IMR-90 (cell line): ENCODE results near the gene RHBDF2. TPM values are rescaled to one million over a fixed set of nuclear protein-coding genes. Genes with fewer than 3 reads are reported as not detected.

Source experiments
- ATAC-seq: fragments of 200-7000 bp; cut with Tn5 transposase; 2 replicates; pipeline ENCODE4 v1.9.1; 2020; ENCODE audit warnings: low read depth, mild to moderate bottlenecking, moderate library complexity
- BruUV-seq: library from RNA; stranded (reverse); fragments of 400-500 nt; replicated peaks from 2 replicates; lab custom pipeline; 2021; lab: Mats Ljungman, UMichigan
- CTCF ChIA-PET: fragments of 300-600 bp; formaldehyde crosslinking; extraction: SDS; loops from one replicate; lab custom pipeline; 2021; ENCODE audit warnings: antibody characterized with exemption; lab: Yijun Ruan, JAX
- POLR2A ChIA-PET: fragments of 300-600 bp; sonication (Branson Sonifier 250); formaldehyde crosslinking; loops from one replicate; lab custom pipeline; 2022; ENCODE audit warnings: antibody characterized with exemption; ENCODE audit not compliant: unreplicated experiment; lab: Charles Lee
- DNase-seq: peaks from one replicate; pipeline ENCODE4 v3.0.0; 2013
- H2AFZ ChIP-seq: replicated peaks from 2 replicates; pipeline ENCODE3; 2013; ENCODE audit warnings: low read length, mild to moderate bottlenecking; ENCODE audit not compliant: poor library complexity
- H2AK5ac ChIP-seq: 2 replicates; pipeline ENCODE4 v1.6.1; 2013; ENCODE audit warnings: low read depth, low read length, inconsistent platforms
- H2AK9ac ChIP-seq: replicated peaks from 2 replicates; pipeline ENCODE3; 2013; ENCODE audit warnings: mild to moderate bottlenecking, low read depth, low read length, moderate library complexity; ENCODE audit not compliant: poor library complexity
- H2BK120ac ChIP-seq: 2 replicates; pipeline ENCODE4 v1.6.1; 2013; ENCODE audit warnings: low read depth, low read length, inconsistent platforms
- H2BK15ac ChIP-seq: 3 replicates; pipeline ENCODE4 v1.6.1; 2013; ENCODE audit warnings: low read depth, low read length, inconsistent platforms
- H2BK20ac ChIP-seq: 2 replicates; pipeline ENCODE4 v1.6.1; 2013; ENCODE audit warnings: low read depth, mild to moderate bottlenecking, inconsistent platforms, low read length, moderate library complexity
- H2BK5ac ChIP-seq: 2 replicates; pipeline ENCODE4 v1.6.1; 2013; ENCODE audit warnings: mild to moderate bottlenecking, low read depth, low read length, inconsistent platforms; ENCODE audit not compliant: poor library complexity, severe bottlenecking
- H3K14ac ChIP-seq: replicated peaks from 2 replicates; pipeline ENCODE4 v1.6.1; 2013; ENCODE audit warnings: low read depth, low read length, inconsistent platforms
- H3K18ac ChIP-seq: 2 replicates; pipeline ENCODE4 v1.6.1; 2013; ENCODE audit warnings: low read depth, low read length, control low read depth
- H3K23ac ChIP-seq: 2 replicates; pipeline ENCODE4 v1.6.1; 2013; ENCODE audit warnings: low read depth, low read length, inconsistent platforms
- H3K27ac ChIP-seq: 2 replicates; pipeline ENCODE4 v1.5.1; 2013; ENCODE audit warnings: mild to moderate bottlenecking, control low read depth, low read length; ENCODE audit not compliant: insufficient read depth
- H3K27me3 ChIP-seq: 2 replicates; pipeline ENCODE4 v1.6.1; 2013; ENCODE audit warnings: low read length; ENCODE audit not compliant: control insufficient read depth, insufficient read depth
- H3K36me3 ChIP-seq: 2 replicates; pipeline ENCODE4 v1.6.1; 2013; ENCODE audit warnings: low read length, mixed read lengths; ENCODE audit not compliant: control insufficient read depth, insufficient read depth
- H3K4ac ChIP-seq: 2 replicates; pipeline ENCODE4 v1.6.1; 2013; ENCODE audit warnings: low read depth, low read length, inconsistent platforms
- H3K4me1 ChIP-seq: 2 replicates; pipeline ENCODE4 v1.6.1; 2013; ENCODE audit warnings: low read length, mixed read lengths; ENCODE audit not compliant: control insufficient read depth, insufficient read depth
- H3K4me2 ChIP-seq: 2 replicates; pipeline ENCODE4 v1.6.1; 2013; ENCODE audit warnings: low read depth, mild to moderate bottlenecking, control low read depth, low read length, moderate library complexity
- H3K4me3 ChIP-seq: 2 replicates; pipeline ENCODE4 v1.5.1; 2013; ENCODE audit warnings: low read depth, mild to moderate bottlenecking, control low read depth, low read length, moderate library complexity; ENCODE audit not compliant: insufficient read depth
- H3K56ac ChIP-seq: 2 replicates; pipeline ENCODE4 v1.6.1; 2013; ENCODE audit warnings: low read length, inconsistent platforms; ENCODE audit not compliant: insufficient read depth; ENCODE audit errors: extremely low read depth
- H3K79me1 ChIP-seq, 2 experiments: 2 replicates each; pipeline ENCODE4 v1.6.1; 2013; ENCODE audit warnings: low read length in 2 of 2, inconsistent platforms in 1 of 2, low read depth in 1 of 2
- H3K9ac ChIP-seq: 2 replicates; pipeline ENCODE4 v1.6.1; 2013; ENCODE audit warnings: low read depth, low read length, control low read depth
- H3K9me1 ChIP-seq: 2 replicates; pipeline ENCODE4 v1.6.1; 2013; ENCODE audit warnings: low read length, inconsistent platforms; ENCODE audit not compliant: insufficient read depth
- H3K9me3 ChIP-seq: 2 replicates; pipeline ENCODE4 v1.6.1; 2013; ENCODE audit warnings: low read length; ENCODE audit not compliant: control insufficient read depth, insufficient read depth
- H4K20me1 ChIP-seq: 2 replicates; pipeline ENCODE4 v1.6.1; 2013; ENCODE audit warnings: low read length, inconsistent platforms; ENCODE audit not compliant: insufficient read depth
- H4K5ac ChIP-seq: 2 replicates; pipeline ENCODE4 v1.6.1; 2013; ENCODE audit warnings: mild to moderate bottlenecking, low read depth, low read length, control low read depth
- H4K8ac ChIP-seq, 2 experiments: 2 replicates each; pipeline ENCODE4 v1.6.1; 2013; ENCODE audit warnings: low read depth in 2 of 2, low read length in 2 of 2, control low read depth in 1 of 2, inconsistent platforms in 1 of 2
- H4K91ac ChIP-seq: 2 replicates; pipeline ENCODE4 v1.6.1; 2013; ENCODE audit warnings: low read depth, low read length, inconsistent platforms; ENCODE audit not compliant: insufficient read depth
- CHD1 ChIP-seq: IDR thresholded peaks from 2 replicates; pipeline ENCODE4 v1.6.1; 2012; ENCODE audit warnings: low read depth, low read length, improper control_type of control experiment
- MAFK ChIP-seq: IDR thresholded peaks from 2 replicates; pipeline ENCODE4 v1.6.1; 2012; ENCODE audit warnings: low read depth, low read length, improper control_type of control experiment
- MAZ ChIP-seq: IDR thresholded peaks from 2 replicates; pipeline ENCODE4 v1.6.1; 2012; ENCODE audit warnings: low read depth, mild to moderate bottlenecking, low read length, improper control_type of control experiment, moderate library complexity, borderline replicate concordance
- MXI1 ChIP-seq: IDR thresholded peaks from 2 replicates; pipeline ENCODE4 v1.6.1; 2012; ENCODE audit warnings: low read depth, mild to moderate bottlenecking, low read length, moderate library complexity, borderline replicate concordance
- RAD21 ChIP-seq: IDR thresholded peaks from 2 replicates; pipeline ENCODE4 v1.6.1; 2012; ENCODE audit warnings: low read length, improper control_type of control experiment
- RFX5 ChIP-seq: IDR thresholded peaks from 2 replicates; pipeline ENCODE4 v1.8.0; 2012; ENCODE audit warnings: low read depth, mild to moderate bottlenecking, low read length, moderate library complexity
- WGBS, 2 experiments: methylation state at CpG; one replicate each; pipeline versions ENCODE4 v1.1.5 to v1.1.7; 2013; ENCODE audit warnings: missing lambda C conversion rate in 2 of 2; ENCODE audit not compliant: insufficient read length in 1 of 2; ENCODE audit errors: extremely low coverage in 2 of 2; 5-methylcytosine and 5-hydroxymethylcytosine counted together
- dilution Hi-C: fragments of 300-500 bp; cut with HindIII; formaldehyde crosslinking; loops from one replicate; pipeline ENCODE4 v1.14.3; 2018; ENCODE audit warnings: low sequenced_read_pairs; ENCODE audit not compliant: unreplicated experiment
- in situ Hi-C: fragments of 300-500 bp; cut with MboI; formaldehyde crosslinking; loops from 3 replicates; pipeline ENCODE4 v1.14.3; 2019; ENCODE audit warnings: low sequenced_read_pairs, inconsistent platforms, mixed read lengths
- intact Hi-C: fragments of 100-400 bp; cut with micrococcal nuclease; formaldehyde crosslinking; loops from 2 replicates; pipeline ENCODE4 v1.10.0; 2022
- polyA plus RNA-seq, 3 experiments: library from polyadenylated mRNA; depleted of rRNA; stranded (reverse); fragments of >200 nt; gene quantifications; 2 replicates each; pipeline ENCODE4 v1.2.3, GENCODE V29; 2012; ENCODE audit warnings: low replicate concordance in 1 of 3
- total RNA-seq: library from RNA; depleted of rRNA; stranded (reverse); fragments of >200 nt; gene quantifications from 2 replicates; pipeline ENCODE4 v1.2.3, GENCODE V29; 2012
- TF ChIP-seq, protein P1 (sequence below): fragments of 150-350 bp; IDR thresholded peaks from 2 replicates; pipeline ENCODE4 v1.6.1; 2017; ENCODE audit warnings: mild to moderate bottlenecking, antibody characterized with exemption, low read length, low read depth
- TF ChIP-seq, protein P2 (sequence below): fragments of 150-350 bp; IDR thresholded peaks from 2 replicates; pipeline ENCODE4 v1.6.1; 2016; ENCODE audit warnings: low read depth, mild to moderate bottlenecking, low read length, moderate library complexity, borderline replicate concordance

Gene RHBDF2
- total and polyA plus RNA-seq, 2 of the 4 experiments (the other 2 are of a cell fraction) = 1.3 to 8.3 TPM

DNA sequence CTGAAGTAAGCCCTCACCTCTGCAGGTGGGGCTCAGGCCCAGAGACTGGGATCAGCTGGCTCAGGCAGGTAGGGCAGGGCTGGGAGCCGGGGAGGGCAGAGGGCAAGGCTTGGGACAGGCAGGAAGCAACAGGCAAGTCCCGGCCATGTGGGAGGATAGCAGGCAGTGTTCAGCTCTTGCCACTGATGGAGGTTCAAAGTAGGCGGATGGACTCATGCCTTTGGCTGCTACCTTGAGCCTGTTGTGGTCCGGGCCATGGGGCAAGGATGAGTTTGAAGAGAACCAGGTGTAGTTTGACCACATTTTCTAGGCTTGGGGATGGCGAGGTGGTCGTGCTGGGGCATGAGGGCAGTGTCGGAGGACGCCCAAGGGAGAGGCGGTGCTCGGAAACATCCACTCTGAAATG is 41.3 kb upstream of the RHBDF2 start:
- H4K20me1 ChIP-seq = peaks cover 6% of the 10 kb centered on the region; the same call in 1 of the 2 replicates
- 0 out of 4 replicates have a peak, but pooled peaks cover 0 to 2% of the 10 kb centered on the region in 2 experiments for H3K79me1 ChIP-seq
- no peak overlapping the region for H3K4me2 ChIP-seq
- no peaks in the 10 kb centered on the region for H3K36me3 ChIP-seq
- no peak overlapping the region for H4K8ac ChIP-seq
- peak overlapping the region; percentile 28 for H3K4ac ChIP-seq
- dilution Hi-C loops = no loop called here
- intact Hi-C loops = no loop called here
- H2BK5ac ChIP-seq = no peak overlapping the region
- no peak overlapping the region for H2AK9ac ChIP-seq
- no TSS peak for BruUV-seq
- H3K23ac ChIP-seq = no peak overlapping the region
- H3K27me3 ChIP-seq = peaks cover 2% of the 10 kb centered on the region; the same call in 1 of the 2 replicates
- no peak overlapping the region for H3K4me3 ChIP-seq
- no peak overlapping the region for H2BK15ac ChIP-seq
- ChIA-PET POLR2A (no interaction called here), CTCF (no interaction called here)
- no peak for ATAC-seq
- no peak overlapping the region for H3K18ac ChIP-seq
- no peaks in the 10 kb centered on the region for H3K9me3 ChIP-seq
- H2AK5ac ChIP-seq = peak overlapping the region; percentile 60
- H3K27ac ChIP-seq = no peak overlapping the region
- H3K9me1 ChIP-seq = peaks cover 22% of the 10 kb centered on the region
- H3K14ac ChIP-seq = no peak overlapping the region
- H2BK120ac ChIP-seq = peak overlapping the region; percentile 17; the same call in 1 of the 2 replicates
- peak overlapping the region; percentile 3 for H2AFZ ChIP-seq
- no peak for TF ChIP-seq MXI1
- no peak for TF ChIP-seq RAD21
- TF ChIP-seq MAZ = no peak
- TF ChIP-seq, protein P1, sequence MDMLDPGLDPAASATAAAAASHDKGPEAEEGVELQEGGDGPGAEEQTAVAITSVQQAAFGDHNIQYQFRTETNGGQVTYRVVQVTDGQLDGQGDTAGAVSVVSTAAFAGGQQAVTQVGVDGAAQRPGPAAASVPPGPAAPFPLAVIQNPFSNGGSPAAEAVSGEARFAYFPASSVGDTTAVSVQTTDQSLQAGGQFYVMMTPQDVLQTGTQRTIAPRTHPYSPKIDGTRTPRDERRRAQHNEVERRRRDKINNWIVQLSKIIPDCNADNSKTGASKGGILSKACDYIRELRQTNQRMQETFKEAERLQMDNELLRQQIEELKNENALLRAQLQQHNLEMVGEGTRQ = no peak
- TF ChIP-seq MAFK = no peak
- TF ChIP-seq CHD1 = no peak
- TF ChIP-seq, protein P2, sequence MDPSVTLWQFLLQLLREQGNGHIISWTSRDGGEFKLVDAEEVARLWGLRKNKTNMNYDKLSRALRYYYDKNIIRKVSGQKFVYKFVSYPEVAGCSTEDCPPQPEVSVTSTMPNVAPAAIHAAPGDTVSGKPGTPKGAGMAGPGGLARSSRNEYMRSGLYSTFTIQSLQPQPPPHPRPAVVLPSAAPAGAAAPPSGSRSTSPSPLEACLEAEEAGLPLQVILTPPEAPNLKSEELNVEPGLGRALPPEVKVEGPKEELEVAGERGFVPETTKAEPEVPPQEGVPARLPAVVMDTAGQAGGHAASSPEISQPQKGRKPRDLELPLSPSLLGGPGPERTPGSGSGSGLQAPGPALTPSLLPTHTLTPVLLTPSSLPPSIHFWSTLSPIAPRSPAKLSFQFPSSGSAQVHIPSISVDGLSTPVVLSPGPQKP = no peak
- no peak for TF ChIP-seq RFX5
- H4K91ac ChIP-seq = 0 out of 2 replicates have a peak overlapping the region, but pooled peaks have one; percentile 19
- H3K4me1 ChIP-seq = peaks cover 22% of the 10 kb centered on the region
- H4K5ac ChIP-seq = no peak overlapping the region
- no peak overlapping the region for H3K56ac ChIP-seq
- no peak overlapping the region for H3K9ac ChIP-seq
- in situ Hi-C loops = no loop called here
- WGBS, 2 experiments = 97% methylated on average over 9 of the region's 10 CpGs; no CpG with 5 or more reads in 1 of the 2 experiments
- no peak for DNase-seq
- H2BK20ac ChIP-seq = no peak overlapping the region
